Upper lobe of left lung (tissue), 6 donors: Measurements from ENCODE around the gene FBXL17. TPM values are rescaled to one million over a fixed set of nuclear protein-coding genes. Genes with fewer than 3 reads are reported as not detected.

Source experiments
- ATAC-seq, 2 donors: fragments of 200-7000 bp; cut with Tn5 transposase; one replicate each; pipeline ENCODE4 v1.9.1; 2022; ENCODE audit warnings: mild to moderate bottlenecking in 2 of 2, moderate library complexity in 2 of 2; ENCODE audit not compliant: low FRiP score in 2 of 2
- DNase-seq, 2 donors: peaks; one replicate each; pipeline ENCODE4 v3.0.0-alpha.2; 2019 to 2020
- H3K27ac ChIP-seq, 4 donors: fragments of 200-600 bp; sonication (generic); one replicate each; pipeline ENCODE4 v1.5.1; 2016 to 2019
- H3K27me3 ChIP-seq, 4 donors: fragments of 200-600 bp; sonication (generic); one replicate each; pipeline ENCODE4 v1.5.1; 2017 to 2019
- H3K36me3 ChIP-seq, 4 donors: fragments of 200-600 bp; sonication (generic); one replicate each; pipeline ENCODE4 v1.5.1; 2016 to 2019
- H3K4me1 ChIP-seq, 4 donors: fragments of 200-600 bp; sonication (generic); one replicate each; pipeline ENCODE4 v1.5.1; 2018 to 2019
- H3K4me3 ChIP-seq, 4 donors: fragments of 200-600 bp; sonication (generic); one replicate each; pipeline ENCODE4 v1.5.1; 2017 to 2019; ENCODE audit warnings: mild to moderate bottlenecking in 2 of 4, moderate library complexity in 1 of 4
- H3K9me3 ChIP-seq, 4 donors: fragments of 200-600 bp; sonication (generic); one replicate each; pipeline ENCODE4 v1.5.1; 2018 to 2019
- CTCF ChIP-seq, 6 experiments: fragments of 450-650 bp in 4 of 6; fragments of 200-600 bp in 2 of 6; sonication (generic) in 2 of 6; IDR thresholded peaks; one replicate each; pipeline ENCODE4 v1.5.1; 2016 to 2019; ENCODE audit warnings: antibody characterized with exemption in 6 of 6
- EP300 ChIP-seq, 4 donors: sonication (generic); formaldehyde crosslinking; IDR thresholded peaks; one replicate each; pipeline ENCODE4 v1.5.1; 2017; ENCODE audit warnings: antibody characterized with exemption in 4 of 4, control low read depth in 2 of 4
- POLR2A ChIP-seq, 4 donors: fragments of 450-650 bp; IDR thresholded peaks; one replicate each; pipeline ENCODE4 v1.5.1; 2016 to 2017; ENCODE audit warnings: antibody characterized with exemption in 4 of 4, mild to moderate bottlenecking in 2 of 4
- POLR2AphosphoS5 ChIP-seq, 2 donors: sonication (generic); formaldehyde crosslinking; IDR thresholded peaks; one replicate each; pipeline ENCODE4 v1.5.1; 2017; ENCODE audit warnings: antibody characterized with exemption in 2 of 2
- whole genome bisulfite sequencing, 2 donors: methylation state at CpG; one replicate each; pipeline ENCODE4 v1.1.5; 2017 to 2018; 5-methylcytosine and 5-hydroxymethylcytosine counted together
- total RNA-seq, 6 donors: library from RNA; depleted of rRNA in 4 of 6; stranded (reverse); fragments of >200 nt in 4 of 6; gene quantifications; one replicate each; pipeline versions ENCODE4 v1.1.0 to v1.2.1, GENCODE V29; 2016 to 2021
- donor health status: DM: no; HTN: no; CAD: no; lungs with moderate emphysema.
- donor health status: DM: no; HTN: yes; CAD: no; lungs with severe emphysema.

The FBXL17 gene
- total RNA-seq, 6 donors from 2014 or later: 10.0 to 47.1 (median 16.9) TPM

- Histone ChIP-seq H3K4me3 (no peak overlapping the region), H3K36me3 (no peaks in the 10 kb centered on the region), H3K27ac (no peak overlapping the region), H3K4me1 (no peaks in the 10 kb centered on the region), H3K9me3 (no peaks in the 10 kb centered on the region), H3K27me3 (no peaks in the 10 kb centered on the region)
- ATAC-seq: no peak
- DNase-seq: no peak
- TF ChIP-seq EP300 (IDR thresholded peaks at IDR 0.05): no peak
- no peak for TF ChIP-seq POLR2A (IDR thresholded peaks at IDR 0.05)
- no peak for TF ChIP-seq CTCF (IDR thresholded peaks at IDR 0.05)
- TF ChIP-seq POLR2AphosphoS5 (IDR thresholded peaks at IDR 0.05): no peak
- WGBS, 2 donors: 75 to 82% methylated on average over 2 of the region's 2 CpGs
Measured at GRCh38 chr5:107855171-107855570, 526.7 kb downstream of the FBXL17 start.

GRCh38 chr5:107853696-107854095 lies 528.2 kb downstream of the FBXL17 start:
- TF ChIP-seq CTCF (IDR thresholded peaks at IDR 0.05) (no peak), POLR2A (IDR thresholded peaks at IDR 0.05) (no peak)
- H3K4me3 ChIP-seq: no peak overlapping the region

DNA sequence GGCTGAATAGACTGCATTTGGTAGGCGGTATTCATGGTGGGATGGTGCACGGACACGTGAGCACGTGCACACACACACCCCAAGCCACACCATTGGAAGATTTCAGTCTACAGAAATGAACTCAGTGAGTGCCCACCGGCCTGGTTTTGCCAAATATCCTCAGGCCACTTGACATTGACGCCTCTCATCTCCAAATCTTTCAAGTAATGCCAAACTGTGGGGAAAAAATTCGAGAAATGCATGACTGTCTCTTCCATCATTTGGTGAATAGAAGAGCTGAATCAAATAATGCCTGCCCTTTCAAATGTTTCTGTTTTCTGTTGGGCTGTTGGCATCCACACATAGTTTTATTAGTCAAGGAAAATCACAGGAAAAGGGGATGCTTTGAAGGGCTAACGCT lies 528.9 kb downstream of the FBXL17 start:
- DNase-seq (no peak), ATAC-seq (no peak)
- no peak for TF ChIP-seq POLR2A (IDR thresholded peaks at IDR 0.05)
- no peak for TF ChIP-seq CTCF (IDR thresholded peaks at IDR 0.05)
- no peak for TF ChIP-seq POLR2AphosphoS5 (IDR thresholded peaks at IDR 0.05)
- no peak for TF ChIP-seq EP300 (IDR thresholded peaks at IDR 0.05)
- Histone ChIP-seq H3K9me3 (peaks cover 0 to 3% (median 0%) of the 10 kb centered on the region in 4 donors), H3K4me1 (no peaks in the 10 kb centered on the region), H3K36me3 (no peaks in the 10 kb centered on the region), H3K4me3 (no peak overlapping the region), H3K27me3 (no peaks in the 10 kb centered on the region), H3K27ac (no peak overlapping the region)
- WGBS, 2 donors: 88% methylated on average over 8 of the region's 8 CpGs

More at GRCh38 chr5:107853696-107854095, 528.2 kb downstream of the FBXL17 start:
- Histone ChIP-seq H3K4me1 (no peaks in the 10 kb centered on the region), H3K36me3 (no peaks in the 10 kb centered on the region), H3K27me3 (no peaks in the 10 kb centered on the region), H3K9me3 (peaks cover 0 to 3% (median 0%) of the 10 kb centered on the region in 4 donors), H3K27ac (no peak overlapping the region)
- no peak for ATAC-seq
- WGBS, 2 donors: 90% methylated on average over 6 of the region's 6 CpGs
- no peak for DNase-seq

DNA sequence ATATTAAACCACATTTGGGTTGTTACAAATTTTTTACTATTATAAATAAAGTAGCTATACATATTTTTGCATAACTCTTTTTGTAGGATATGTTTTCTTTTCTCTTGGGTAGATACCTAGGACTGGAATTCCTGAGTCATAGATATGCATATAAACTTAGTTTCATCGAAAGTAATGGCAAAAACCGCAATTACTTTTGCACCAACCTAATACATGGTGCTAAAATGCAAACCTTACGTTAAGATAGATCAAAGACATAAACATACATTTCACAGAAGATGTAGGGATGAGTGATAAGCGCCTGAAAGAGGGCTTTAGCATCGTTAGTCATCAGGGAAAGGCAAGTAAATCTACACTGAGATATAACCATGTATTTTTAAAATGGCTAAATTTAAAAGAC lies 532.8 kb downstream of the FBXL17 start:
- Histone ChIP-seq H3K36me3 (no peaks in the 10 kb centered on the region), H3K4me1 (no peaks in the 10 kb centered on the region), H3K9me3 (peaks cover 0 to 3% (median 0%) of the 10 kb centered on the region in 4 donors), H3K4me3 (no peak overlapping the region), H3K27me3 (no peaks in the 10 kb centered on the region), H3K27ac (no peak overlapping the region)
- ATAC-seq: no peak
- 87 to 89% methylated on average over 5 of the region's 5 CpGs for WGBS, 2 donors
- no peak for TF ChIP-seq CTCF (IDR thresholded peaks at IDR 0.05)
- no peak for TF ChIP-seq POLR2A (IDR thresholded peaks at IDR 0.05)
- TF ChIP-seq EP300 (IDR thresholded peaks at IDR 0.05): no peak
- TF ChIP-seq POLR2AphosphoS5 (IDR thresholded peaks at IDR 0.05): no peak
- DNase-seq: no peak

- Histone ChIP-seq H3K9me3 (no peaks in the 10 kb centered on the region), H3K4me3 (no peak overlapping the region), H3K27ac (no peak overlapping the region), H3K36me3 (no peaks in the 10 kb centered on the region), H3K4me1 (no peaks in the 10 kb centered on the region), H3K27me3 (no peaks in the 10 kb centered on the region)
- 75 to 80% methylated on average over 4 of the region's 4 CpGs for WGBS, 2 donors
- TF ChIP-seq POLR2AphosphoS5 (IDR thresholded peaks at IDR 0.05) (no peak), POLR2A (IDR thresholded peaks at IDR 0.05) (no peak), EP300 (IDR thresholded peaks at IDR 0.05) (no peak), CTCF (IDR thresholded peaks at IDR 0.05) (no peak)
- ATAC-seq (no peak), DNase-seq (no peak)
Measured at GRCh38 chr5:107840592-107840991, 541.3 kb downstream of the FBXL17 start.
